ENCODE results near the gene MAPKBP1.

MAPKBP1 gene

DNA sequence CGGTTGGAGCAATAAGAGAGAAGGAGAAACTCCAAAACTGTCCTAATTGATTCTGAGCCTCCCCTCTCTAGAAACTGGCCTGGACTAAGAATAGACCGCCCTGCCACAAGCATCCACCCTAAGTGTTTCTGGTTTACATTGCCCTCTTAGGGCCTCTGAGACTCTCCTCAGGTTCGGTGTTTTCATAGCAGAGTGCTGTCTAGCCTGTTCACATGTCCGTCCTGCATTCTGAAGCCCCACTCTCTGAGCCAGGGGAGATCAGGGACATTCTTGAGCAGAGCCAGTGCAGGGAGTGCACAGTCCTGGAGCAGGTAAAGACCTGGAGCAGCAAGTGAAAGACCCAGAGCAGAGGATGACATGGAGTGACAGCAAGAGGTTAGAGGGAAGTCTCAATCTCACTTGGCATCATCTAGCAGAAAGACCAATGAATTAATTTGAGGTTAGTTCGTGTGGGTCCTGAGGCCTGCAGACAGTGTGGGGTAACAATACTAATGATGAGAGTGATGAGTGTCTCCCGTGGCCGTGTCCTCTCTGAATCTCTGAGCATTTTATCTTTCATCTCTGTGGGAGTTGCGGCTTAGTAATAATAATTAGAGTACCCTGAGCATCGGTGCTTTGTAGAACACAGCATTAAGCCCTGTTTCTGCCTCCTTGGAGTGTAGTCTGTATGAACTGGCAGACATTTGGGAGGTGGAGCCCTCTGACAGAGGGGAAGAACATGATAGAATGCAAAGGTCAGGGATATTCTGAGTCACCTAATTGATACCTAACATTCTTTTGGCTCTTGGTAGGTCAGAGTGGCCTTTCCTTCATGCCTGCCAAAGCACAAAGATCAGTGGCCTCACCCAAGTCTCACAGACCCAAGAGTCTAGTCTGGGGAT lies 24.6 kb downstream of the MAPKBP1 start:
- Histone ChIP-seq H3K4me1 (ENCODE audit: control insufficient read depth, insufficient read depth, low read length) (no peaks in the 10 kb centered on the region; the same call in 1 of the 2 replicates), H3K27me3 (ENCODE audit: control insufficient read depth, insufficient read depth, low read length) (no peaks in the 10 kb centered on the region), H3K27ac (ENCODE audit: low read depth, low read length) (no peak overlapping the region), H3K9ac (ENCODE audit: low read length) (no peak overlapping the region), H3K4me3 (ENCODE audit: low read depth, low read length) (no peak overlapping the region), H3K36me3 (ENCODE audit: control insufficient read depth, insufficient read depth, low read length) (no peaks in the 10 kb centered on the region), H3K9me3 (ENCODE audit: control insufficient read depth, insufficient read depth, low read depth, low read length) (no peaks in the 10 kb centered on the region)

DNA sequence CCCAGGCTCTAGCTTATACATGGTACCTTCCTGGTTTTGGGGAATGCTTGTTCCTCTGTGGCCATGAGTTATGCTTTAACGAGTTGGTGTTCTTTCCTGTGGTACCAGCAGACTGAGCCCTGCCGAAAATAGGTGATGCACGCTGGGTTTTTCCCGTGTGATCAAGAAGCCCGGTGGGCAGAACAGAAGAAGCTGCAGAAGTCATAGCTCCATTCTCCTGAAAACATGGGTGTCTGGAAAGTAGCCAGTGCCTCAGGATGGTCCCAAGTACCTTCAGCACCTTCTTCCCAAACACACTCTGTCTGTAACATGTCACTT lies 25.2 kb downstream of the MAPKBP1 start:
- Histone ChIP-seq H3K27ac (ENCODE audit: low read depth, low read length) (no peak overlapping the region), H3K9ac (ENCODE audit: low read length) (no peak overlapping the region), H3K4me3 (ENCODE audit: low read depth, low read length) (no peak overlapping the region), H3K9me3 (ENCODE audit: control insufficient read depth, insufficient read depth, low read depth, low read length) (no peaks in the 10 kb centered on the region), H3K4me1 (ENCODE audit: control insufficient read depth, insufficient read depth, low read length) (no peaks in the 10 kb centered on the region; the same call in 1 of the 2 replicates), H3K36me3 (ENCODE audit: control insufficient read depth, insufficient read depth, low read length) (no peaks in the 10 kb centered on the region), H3K27me3 (ENCODE audit: control insufficient read depth, insufficient read depth, low read length) (no peaks in the 10 kb centered on the region)

DNA sequence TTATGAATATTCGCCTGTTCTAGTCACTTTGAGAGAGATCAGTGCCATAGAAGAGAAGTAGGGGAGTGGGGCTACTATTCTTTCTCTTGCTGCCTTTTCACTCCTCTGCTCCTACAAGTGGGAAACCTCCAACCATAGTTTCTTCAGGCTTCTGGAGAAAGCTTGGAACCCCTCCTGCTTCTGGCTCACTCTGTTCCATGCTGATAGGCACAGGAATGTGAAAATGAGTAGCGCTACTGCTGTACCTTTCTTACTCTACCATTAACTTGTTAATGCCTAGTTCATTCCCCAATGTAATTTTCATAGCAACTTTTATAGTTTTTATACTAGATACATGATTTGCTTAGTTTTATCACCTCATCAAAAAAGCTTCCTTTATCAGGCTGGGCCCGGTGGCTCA lies 26.9 kb downstream of the MAPKBP1 start:
- H3K36me3 ChIP-seq (ENCODE audit: control insufficient read depth, insufficient read depth, low read length): no peaks in the 10 kb centered on the region
- H3K9ac ChIP-seq (ENCODE audit: low read length): no peak overlapping the region
- H3K4me3 ChIP-seq (ENCODE audit: low read depth, low read length): no peak overlapping the region
- H3K4me1 ChIP-seq (ENCODE audit: control insufficient read depth, insufficient read depth, low read length): peaks cover 2% of the 10 kb centered on the region
- H3K27me3 ChIP-seq (ENCODE audit: control insufficient read depth, insufficient read depth, low read length): no peaks in the 10 kb centered on the region
- H3K9me3 ChIP-seq (ENCODE audit: control insufficient read depth, insufficient read depth, low read depth, low read length): no peaks in the 10 kb centered on the region
- no peak overlapping the region for H3K27ac ChIP-seq (ENCODE audit: low read depth, low read length)

DNA sequence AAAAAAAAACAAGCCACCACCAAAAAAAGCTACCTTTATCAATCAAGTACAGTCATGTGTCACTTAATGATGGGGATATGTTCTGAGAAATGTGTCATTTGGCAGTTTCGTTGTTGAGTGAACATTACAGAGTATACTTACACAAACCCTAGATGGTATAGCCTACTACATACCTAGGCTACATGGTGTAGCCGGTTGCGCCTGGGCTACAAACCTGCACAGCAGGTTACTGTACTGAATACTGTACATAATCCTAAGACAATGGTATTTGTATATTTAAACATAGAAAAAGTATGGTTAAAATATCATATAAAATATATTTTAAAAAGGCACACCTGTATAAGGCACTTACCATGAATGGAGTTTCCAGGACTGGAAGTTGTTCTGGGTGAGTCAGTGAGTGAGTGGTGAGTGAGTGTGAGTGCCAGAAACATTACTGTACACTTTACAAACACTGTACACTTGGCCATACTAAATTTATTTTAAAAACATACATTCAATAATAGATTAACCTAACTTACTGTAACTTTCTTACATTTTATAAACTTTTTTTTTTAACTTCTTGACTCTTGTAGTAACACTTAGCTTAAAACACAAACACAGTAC lies 27.7 kb downstream of the MAPKBP1 start:
- H3K4me3 ChIP-seq (ENCODE audit: low read depth, low read length): no peak overlapping the region
- H3K9ac ChIP-seq (ENCODE audit: low read length): no peak overlapping the region
- no peaks in the 10 kb centered on the region for H3K36me3 ChIP-seq (ENCODE audit: control insufficient read depth, insufficient read depth, low read length)
- H3K27me3 ChIP-seq (ENCODE audit: control insufficient read depth, insufficient read depth, low read length): no peaks in the 10 kb centered on the region
- H3K4me1 ChIP-seq (ENCODE audit: control insufficient read depth, insufficient read depth, low read length): peaks cover 5% of the 10 kb centered on the region
- no peak overlapping the region for H3K27ac ChIP-seq (ENCODE audit: low read depth, low read length)
- no peaks in the 10 kb centered on the region for H3K9me3 ChIP-seq (ENCODE audit: control insufficient read depth, insufficient read depth, low read depth, low read length)

DNA sequence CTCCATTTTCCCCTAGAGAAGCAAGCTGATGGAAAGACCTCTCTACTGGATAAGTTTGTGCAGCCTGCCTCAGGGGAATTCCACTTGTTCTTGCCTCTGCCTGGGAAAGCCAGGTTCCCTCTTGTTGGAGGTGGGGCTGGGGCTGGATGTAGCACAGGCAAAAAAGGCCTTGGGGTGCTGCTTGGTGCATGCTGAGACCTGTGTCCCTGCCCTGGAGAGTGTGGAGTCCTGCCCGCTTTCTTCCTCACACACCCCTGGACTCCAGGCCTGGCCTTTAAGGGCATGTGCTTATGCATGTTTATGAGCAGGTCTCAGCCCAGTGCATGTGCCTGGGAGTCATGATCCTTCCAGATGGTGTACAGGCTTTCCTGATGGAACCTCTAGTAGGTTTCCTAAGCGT lies 30.1 kb downstream of the MAPKBP1 start:
- no peak overlapping the region for H3K9ac ChIP-seq (ENCODE audit: low read length)
- H3K4me3 ChIP-seq (ENCODE audit: low read depth, low read length): no peak overlapping the region
- no peak overlapping the region for H3K27ac ChIP-seq (ENCODE audit: low read depth, low read length)
- peaks cover 10% of the 10 kb centered on the region for H3K4me1 ChIP-seq (ENCODE audit: control insufficient read depth, insufficient read depth, low read length)
- H3K9me3 ChIP-seq (ENCODE audit: control insufficient read depth, insufficient read depth, low read depth, low read length): no peaks in the 10 kb centered on the region
- H3K27me3 ChIP-seq (ENCODE audit: control insufficient read depth, insufficient read depth, low read length): no peaks in the 10 kb centered on the region
- H3K36me3 ChIP-seq (ENCODE audit: control insufficient read depth, insufficient read depth, low read length): no peaks in the 10 kb centered on the region

DNA sequence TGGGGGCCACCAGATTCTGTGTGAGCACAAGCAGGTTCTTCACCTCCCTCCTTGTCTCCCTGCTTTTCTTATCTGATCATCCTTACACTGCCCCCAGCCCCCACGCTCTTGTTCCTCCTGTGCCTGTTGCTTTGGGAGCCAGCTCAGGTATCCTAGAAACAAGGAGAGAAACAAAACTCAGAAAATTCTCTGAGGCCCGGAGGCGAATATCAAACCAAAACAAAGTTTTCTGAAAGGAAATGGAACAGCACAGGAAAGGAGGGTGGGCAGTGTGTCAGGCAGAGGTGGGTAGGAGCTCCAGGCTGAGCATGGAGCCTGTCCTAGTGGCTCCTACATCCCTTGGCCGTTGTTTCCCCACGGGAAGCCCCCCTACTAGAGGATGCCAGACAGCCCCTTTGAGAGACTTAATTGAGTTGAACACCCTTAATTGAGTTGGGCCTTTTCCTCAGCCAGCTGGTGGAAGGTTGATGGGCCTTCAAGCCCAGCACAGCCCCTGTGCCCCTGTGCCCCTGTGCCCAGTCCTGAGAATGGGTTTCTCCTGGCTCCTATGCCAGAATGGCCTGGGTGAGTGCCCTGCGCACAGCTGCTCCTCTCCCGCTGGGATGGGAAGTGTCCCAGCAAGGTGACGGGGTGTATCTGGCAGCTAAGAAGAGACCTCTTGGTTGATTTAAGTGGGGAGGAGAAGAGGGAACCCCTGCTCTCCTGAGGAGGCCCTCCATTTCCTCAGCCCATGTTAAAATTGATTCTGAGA lies 30.8 kb downstream of the MAPKBP1 start:
- Histone ChIP-seq H3K27me3 (ENCODE audit: control insufficient read depth, insufficient read depth, low read length) (no peaks in the 10 kb centered on the region), H3K27ac (ENCODE audit: low read depth, low read length) (no peak overlapping the region), H3K36me3 (ENCODE audit: control insufficient read depth, insufficient read depth, low read length) (no peaks in the 10 kb centered on the region), H3K9me3 (ENCODE audit: control insufficient read depth, insufficient read depth, low read depth, low read length) (no peaks in the 10 kb centered on the region), H3K9ac (ENCODE audit: low read length) (no peak overlapping the region), H3K4me3 (ENCODE audit: low read depth, low read length) (no peak overlapping the region), H3K4me1 (ENCODE audit: control insufficient read depth, insufficient read depth, low read length) (peaks cover 13% of the 10 kb centered on the region)

DNA sequence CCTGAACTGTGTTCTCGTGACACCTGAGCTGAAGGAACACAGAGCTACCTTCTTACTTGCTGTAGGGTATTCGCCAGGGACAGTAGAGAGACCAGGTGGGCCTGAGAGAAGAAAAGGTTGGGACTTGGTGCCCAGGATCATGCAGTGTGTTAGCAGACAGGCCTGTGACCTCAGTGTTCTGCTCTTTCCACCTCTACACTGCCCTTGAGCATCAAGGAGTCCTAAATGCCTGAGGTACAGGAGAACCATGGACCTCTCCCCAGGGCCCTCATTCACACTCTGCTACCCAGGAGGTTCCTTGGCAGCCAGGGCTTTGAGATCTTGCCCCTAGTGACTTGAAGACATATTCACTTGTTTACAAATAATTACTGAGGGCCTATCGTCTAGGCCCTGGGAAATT lies 31.4 kb downstream of the MAPKBP1 start:
- no peak overlapping the region for H3K27ac ChIP-seq (ENCODE audit: low read depth, low read length)
- no peak overlapping the region for H3K9ac ChIP-seq (ENCODE audit: low read length)
- H3K27me3 ChIP-seq (ENCODE audit: control insufficient read depth, insufficient read depth, low read length): no peaks in the 10 kb centered on the region
- no peaks in the 10 kb centered on the region for H3K9me3 ChIP-seq (ENCODE audit: control insufficient read depth, insufficient read depth, low read depth, low read length)
- peaks cover 13% of the 10 kb centered on the region for H3K4me1 ChIP-seq (ENCODE audit: control insufficient read depth, insufficient read depth, low read length)
- H3K4me3 ChIP-seq (ENCODE audit: low read depth, low read length): no peak overlapping the region
- no peaks in the 10 kb centered on the region for H3K36me3 ChIP-seq (ENCODE audit: control insufficient read depth, insufficient read depth, low read length)

DNA sequence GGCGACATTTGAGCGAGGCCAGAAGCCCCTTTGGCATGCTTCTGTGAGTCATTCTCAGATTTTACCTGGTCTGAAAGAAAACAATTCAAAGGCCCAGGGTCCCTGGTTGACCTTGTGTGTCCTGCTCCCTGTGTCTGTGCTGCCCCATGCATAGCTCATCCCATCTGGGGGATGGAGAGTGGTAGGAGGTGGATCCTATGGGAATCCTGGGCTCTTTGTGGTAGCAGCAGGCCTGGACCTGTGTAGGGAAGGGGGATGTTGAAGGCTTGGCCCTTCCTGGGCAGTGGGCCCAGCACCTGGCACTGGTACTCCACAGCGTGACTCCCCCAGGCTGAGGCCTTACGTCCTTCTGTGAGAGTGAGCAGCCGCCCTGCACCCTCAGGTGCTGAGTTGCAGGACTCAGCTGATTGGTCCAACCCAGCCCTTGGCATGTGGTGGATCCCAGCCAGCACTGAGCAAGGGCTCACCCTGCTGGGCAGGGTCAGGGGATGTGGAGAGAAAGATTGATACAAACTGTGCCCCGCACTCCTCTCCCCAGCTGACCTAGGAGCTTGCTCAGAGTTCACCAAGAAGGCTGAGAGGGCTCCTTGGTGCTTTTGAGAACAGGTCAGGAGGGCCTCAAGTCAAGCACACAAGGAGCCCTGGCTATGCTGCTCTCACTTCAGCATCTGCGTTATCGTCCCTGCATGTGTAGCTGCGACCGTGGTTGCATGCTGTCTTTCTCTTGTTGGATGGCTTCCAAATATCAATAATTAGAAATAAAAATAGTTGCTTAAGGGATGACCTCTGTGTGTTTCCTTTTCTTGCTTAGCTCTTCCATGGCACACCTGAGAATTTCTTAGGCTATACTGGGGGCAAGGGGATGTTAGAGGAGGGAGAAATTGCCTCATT lies 32.3 kb downstream of the MAPKBP1 start:
- no peak overlapping the region for H3K9ac ChIP-seq (ENCODE audit: low read length)
- H3K36me3 ChIP-seq (ENCODE audit: control insufficient read depth, insufficient read depth, low read length): no peaks in the 10 kb centered on the region
- H3K4me3 ChIP-seq (ENCODE audit: low read depth, low read length): no peak overlapping the region
- peaks cover 15% of the 10 kb centered on the region for H3K4me1 ChIP-seq (ENCODE audit: control insufficient read depth, insufficient read depth, low read length)
- no peaks in the 10 kb centered on the region for H3K9me3 ChIP-seq (ENCODE audit: control insufficient read depth, insufficient read depth, low read depth, low read length)
- no peaks in the 10 kb centered on the region for H3K27me3 ChIP-seq (ENCODE audit: control insufficient read depth, insufficient read depth, low read length)
- H3K27ac ChIP-seq (ENCODE audit: low read depth, low read length): no peak overlapping the region

DNA sequence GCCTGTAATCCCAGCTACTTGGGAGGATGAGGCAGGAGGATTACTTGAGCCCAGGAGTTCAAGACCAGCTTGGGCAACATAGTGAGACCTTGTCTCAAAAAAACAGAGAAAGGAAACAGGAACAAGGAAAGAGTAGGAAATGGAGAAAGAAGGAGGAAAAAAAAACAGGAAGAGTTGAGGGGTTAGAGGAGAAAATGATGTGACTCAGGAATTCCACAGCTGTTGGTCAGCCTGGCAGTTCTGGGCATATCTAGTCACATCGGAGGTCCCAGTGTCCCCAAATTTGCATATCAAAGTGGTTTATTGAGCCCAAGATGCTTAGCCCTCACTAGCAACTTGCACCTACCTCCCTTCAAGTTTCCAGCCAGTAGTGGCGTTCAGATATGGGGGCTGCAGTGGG lies 34.8 kb downstream of the MAPKBP1 start:
- Histone ChIP-seq H3K27me3 (ENCODE audit: control insufficient read depth, insufficient read depth, low read length) (no peaks in the 10 kb centered on the region), H3K27ac (ENCODE audit: low read depth, low read length) (no peak overlapping the region), H3K9me3 (ENCODE audit: control insufficient read depth, insufficient read depth, low read depth, low read length) (no peaks in the 10 kb centered on the region), H3K36me3 (ENCODE audit: control insufficient read depth, insufficient read depth, low read length) (no peaks in the 10 kb centered on the region), H3K9ac (ENCODE audit: low read length) (no peak overlapping the region), H3K4me1 (ENCODE audit: control insufficient read depth, insufficient read depth, low read length) (peaks cover 15% of the 10 kb centered on the region), H3K4me3 (ENCODE audit: low read depth, low read length) (no peak overlapping the region)

DNA sequence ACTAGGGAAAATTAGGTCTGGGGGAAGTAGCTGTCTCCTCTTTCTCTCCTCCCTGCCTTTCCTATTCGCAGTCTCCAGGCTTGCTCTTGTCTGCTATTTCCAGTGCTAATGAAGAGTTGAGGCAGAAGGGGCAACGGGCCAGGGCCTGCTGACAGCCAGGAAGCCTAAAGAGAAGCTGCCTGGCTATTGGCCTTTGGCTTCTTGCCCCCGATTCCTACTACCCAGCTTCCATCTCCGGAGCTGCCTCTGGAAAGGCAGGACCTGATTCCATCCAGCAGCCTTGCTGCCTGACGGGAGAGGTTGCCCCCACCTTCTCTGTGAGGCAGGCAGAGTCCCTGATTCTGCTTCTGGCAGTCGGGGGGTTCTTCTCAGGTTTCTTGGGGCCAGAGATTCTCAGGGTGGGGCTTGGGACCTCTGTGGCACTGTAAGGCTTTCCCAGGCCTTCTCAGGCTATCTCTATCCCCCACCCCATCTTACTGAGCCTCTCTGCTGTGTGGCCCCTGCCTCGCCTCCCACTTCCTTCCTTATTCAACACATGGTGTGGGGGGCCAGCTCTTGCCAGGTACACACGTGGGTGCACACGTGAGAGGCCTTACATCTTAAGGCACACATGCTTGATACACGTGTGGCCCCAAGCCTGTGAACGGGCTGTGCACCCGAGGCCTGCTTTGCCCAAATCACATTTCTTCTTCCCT lies 35.4 kb downstream of the MAPKBP1 start:
- no peak overlapping the region for H3K9ac ChIP-seq (ENCODE audit: low read length)
- peaks cover 15% of the 10 kb centered on the region for H3K4me1 ChIP-seq (ENCODE audit: control insufficient read depth, insufficient read depth, low read length)
- H3K36me3 ChIP-seq (ENCODE audit: control insufficient read depth, insufficient read depth, low read length): no peaks in the 10 kb centered on the region
- no peaks in the 10 kb centered on the region for H3K9me3 ChIP-seq (ENCODE audit: control insufficient read depth, insufficient read depth, low read depth, low read length)
- H3K27ac ChIP-seq (ENCODE audit: low read depth, low read length): no peak overlapping the region
- H3K27me3 ChIP-seq (ENCODE audit: control insufficient read depth, insufficient read depth, low read length): no peaks in the 10 kb centered on the region
- no peak overlapping the region for H3K4me3 ChIP-seq (ENCODE audit: low read depth, low read length)

All from HUES6 (cell line).